OCI-M1 (cell line): Measurements from ENCODE around the gene AVPR1A.

ENCODE experiments used
- DNase-seq: peaks from one replicate; lab custom pipeline; 2025; lab: John Stamatoyannopoulos, UW

The AVPR1A gene

GRCh38 chr12:63095369-63095980, 55.5 kb downstream of the AVPR1A start:
- DNase-seq, result no peak

DNA sequence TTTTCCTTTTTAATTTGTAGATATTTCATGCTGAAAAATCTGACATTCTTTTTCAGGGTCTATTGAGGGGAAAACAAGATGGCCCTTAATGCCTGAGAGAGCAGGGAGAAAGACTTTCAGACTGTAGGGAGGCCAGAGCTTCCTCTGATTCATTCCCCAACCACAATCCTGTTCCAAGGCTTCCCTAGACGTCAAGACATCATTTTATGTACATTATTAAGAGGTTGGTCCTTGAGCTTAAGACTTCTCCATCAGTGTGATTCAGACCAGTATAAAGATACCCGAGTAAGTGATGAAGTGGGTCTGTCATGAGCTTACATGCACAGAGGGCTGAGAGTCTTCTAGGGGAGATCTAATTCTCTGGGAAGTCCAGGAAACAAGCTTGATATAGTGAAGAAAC, 57.3 kb downstream of the AVPR1A start:
- no peak for DNase-seq

GRCh38 chr12:63093084-63093483, 57.9 kb downstream of the AVPR1A start:
- no peak for DNase-seq
